ENCODE results near the gene RPL31.

Gene RPL31

GRCh38 chr2:100982431-100982861, 19.6 kb upstream of the RPL31 start:
- TF ChIP-seq EZH2 (IDR thresholded peaks at IDR 0.05; ENCODE audit: borderline replicate concordance, low read depth, low read length, severe bottlenecking) (no peak), CTCF (IDR thresholded peaks at IDR 0.05; ENCODE audit: borderline replicate concordance, extremely low read depth, low read length, poor library complexity, severe bottlenecking) (no peak)
- Histone ChIP-seq H3K4me3 (ENCODE audit: low read depth in 1 of 2, low read length in 2 of 2) (no peak overlapping the region), H3K79me2 (ENCODE audit: insufficient read depth, low read length) (no peaks in the 10 kb centered on the region), H3K4me2 (ENCODE audit: insufficient read depth, low read length) (no peak overlapping the region), H3K27ac (ENCODE audit: low read length) (no peak overlapping the region), H2AFZ (ENCODE audit: low read depth, low read length) (no peak overlapping the region), H3K27me3 (ENCODE audit: insufficient read depth, low read length, poor library complexity) (no peaks in the 10 kb centered on the region), H3K9ac (ENCODE audit: low read depth, low read length) (no peak overlapping the region), H3K36me3 (ENCODE audit: insufficient read depth, low read length) (no peaks in the 10 kb centered on the region), H3K9me3 (ENCODE audit: insufficient read depth, low read length, severe bottlenecking) (no peaks in the 10 kb centered on the region), H3K4me1 (ENCODE audit: insufficient read depth, low read length) (no peaks in the 10 kb centered on the region), H4K20me1 (ENCODE audit: insufficient read depth, low read length) (0 out of 2 replicates have a peak, but pooled peaks cover 3% of the 10 kb centered on the region)
- ATAC-seq (ENCODE audit: insufficient read depth, low read depth) (no peak), DNase-seq (no peak)

GRCh38 chr2:100983201-100983600, 18.9 kb upstream of the RPL31 start:
- Histone ChIP-seq H3K4me1 (ENCODE audit: insufficient read depth, low read length) (no peaks in the 10 kb centered on the region), H3K79me2 (ENCODE audit: insufficient read depth, low read length) (no peaks in the 10 kb centered on the region), H2AFZ (ENCODE audit: low read depth, low read length) (no peak overlapping the region), H3K36me3 (ENCODE audit: insufficient read depth, low read length) (no peaks in the 10 kb centered on the region), H3K27me3 (ENCODE audit: insufficient read depth, low read length, poor library complexity) (no peaks in the 10 kb centered on the region), H3K4me3 (ENCODE audit: low read depth in 1 of 2, low read length in 2 of 2) (no peak overlapping the region), H4K20me1 (ENCODE audit: insufficient read depth, low read length) (0 out of 2 replicates have a peak, but pooled peaks cover 3% of the 10 kb centered on the region), H3K9me3 (ENCODE audit: insufficient read depth, low read length, severe bottlenecking) (no peaks in the 10 kb centered on the region), H3K9ac (ENCODE audit: low read depth, low read length) (no peak overlapping the region), H3K4me2 (ENCODE audit: insufficient read depth, low read length) (no peak overlapping the region), H3K27ac (ENCODE audit: low read length) (no peak overlapping the region)
- ATAC-seq (ENCODE audit: insufficient read depth, low read depth), result no peak
- no peak for DNase-seq
- TF ChIP-seq CTCF (IDR thresholded peaks at IDR 0.05; ENCODE audit: borderline replicate concordance, extremely low read depth, low read length, poor library complexity, severe bottlenecking), result no peak
- TF ChIP-seq EZH2 (IDR thresholded peaks at IDR 0.05; ENCODE audit: borderline replicate concordance, low read depth, low read length, severe bottlenecking), result no peak

GRCh38 chr2:100983684-100984310, 18.3 kb upstream of the RPL31 start:
- H3K9me3 ChIP-seq (ENCODE audit: insufficient read depth, low read length, severe bottlenecking), result no peaks in the 10 kb centered on the region

More at GRCh38 chr2:100983684-100984310, 18.3 kb upstream of the RPL31 start:
- Histone ChIP-seq H3K4me1 (ENCODE audit: insufficient read depth, low read length) (no peaks in the 10 kb centered on the region), H2AFZ (ENCODE audit: low read depth, low read length) (no peak overlapping the region), H3K4me3 (ENCODE audit: low read depth in 1 of 2, low read length in 2 of 2) (no peak overlapping the region), H3K4me2 (ENCODE audit: insufficient read depth, low read length) (no peak overlapping the region), H3K27me3 (ENCODE audit: insufficient read depth, low read length, poor library complexity) (no peaks in the 10 kb centered on the region), H4K20me1 (ENCODE audit: insufficient read depth, low read length) (0 out of 2 replicates have a peak, but pooled peaks cover 3% of the 10 kb centered on the region), H3K79me2 (ENCODE audit: insufficient read depth, low read length) (no peaks in the 10 kb centered on the region), H3K36me3 (ENCODE audit: insufficient read depth, low read length) (no peaks in the 10 kb centered on the region), H3K27ac (ENCODE audit: low read length) (no peak overlapping the region), H3K9ac (ENCODE audit: low read depth, low read length) (no peak overlapping the region)
- TF ChIP-seq EZH2 (IDR thresholded peaks at IDR 0.05; ENCODE audit: borderline replicate concordance, low read depth, low read length, severe bottlenecking) (no peak), CTCF (IDR thresholded peaks at IDR 0.05; ENCODE audit: borderline replicate concordance, extremely low read depth, low read length, poor library complexity, severe bottlenecking) (no peak)
- DNase-seq (no peak), ATAC-seq (ENCODE audit: insufficient read depth, low read depth) (no peak)
